Activated naive CD4-positive, alpha-beta T cell treated with anti-CD3 and anti-CD28 coated beads, Interleukin-2, amount 10 ng/mL, durations not matched to agents 7 days and 5 days (primary cell): ENCODE measurements around the gene CCR3.
A peak's percentile ranks its signal among the peaks of the same experiment; 100 is the strongest.

ENCODE experiments used
- CTCF ChIA-PET: fragments of 350-600 bp; sonication (Branson Sonifier 250); formaldehyde crosslinking; loops from one replicate; lab custom pipeline; 2021; ENCODE audit warnings: antibody characterized with exemption; lab: Charles Lee
- DNase-seq: peaks from one replicate; pipeline ENCODE4 v3.0.0-alpha.2; 2020
- H3K27ac Mint-ChIP-seq: one replicate; pipeline ENCODE4 v1.8.0; 2021; ENCODE audit warnings: mild to moderate bottlenecking, moderate library complexity, mixed read lengths
- H3K27me3 Mint-ChIP-seq: one replicate; pipeline ENCODE4 v1.8.0; 2021; ENCODE audit warnings: mild to moderate bottlenecking, mixed read lengths
- H3K36me3 Mint-ChIP-seq: one replicate; pipeline ENCODE4 v1.8.0; 2021; ENCODE audit warnings: mixed read lengths
- H3K4me1 Mint-ChIP-seq: one replicate; pipeline ENCODE4 v1.8.0; 2021; ENCODE audit warnings: mixed read lengths
- H3K4me3 Mint-ChIP-seq: one replicate; pipeline ENCODE4 v1.8.0; 2021; ENCODE audit warnings: mild to moderate bottlenecking, moderate library complexity, mixed read lengths
- H3K9me3 Mint-ChIP-seq: one replicate; pipeline ENCODE4 v1.8.0; 2021; ENCODE audit warnings: mixed read lengths

Gene CCR3

GRCh38 chr3:46285931-46286619 lies 43.8 kb downstream of the CCR3 start:
- peak overlapping the region; percentile 93 for H3K27ac Mint-ChIP-seq
- no peak overlapping the region for H3K4me3 Mint-ChIP-seq
- H3K4me1 Mint-ChIP-seq = peaks cover 80% of the 10 kb centered on the region
- peaks cover 12% of the 10 kb centered on the region for H3K36me3 Mint-ChIP-seq
- DNase-seq = no peak
- peaks cover 5% of the 10 kb centered on the region for H3K9me3 Mint-ChIP-seq
- no peaks in the 10 kb centered on the region for H3K27me3 Mint-ChIP-seq
- CTCF ChIA-PET = interaction anchor here (1.5 to 3.7 kb wide), 4 partner anchors 9 to 92 kb away, joined by 4 to 36 read pairs (median 10); partner anchors contain the start of gene CCR5

GRCh38 chr3:46286947-46287565 lies 44.8 kb downstream of the CCR3 start:
- peaks cover 12% of the 10 kb centered on the region for H3K36me3 Mint-ChIP-seq
- H3K4me3 Mint-ChIP-seq = no peak overlapping the region
- CTCF ChIA-PET = interaction anchor here (1.0 kb wide), 1 partner anchor 12 kb away, joined by 3 read pairs; no protein-coding TSS in a partner anchor
- peaks cover 75% of the 10 kb centered on the region for H3K4me1 Mint-ChIP-seq
- H3K27me3 Mint-ChIP-seq = no peaks in the 10 kb centered on the region
- H3K27ac Mint-ChIP-seq = no peak overlapping the region
- peaks cover 5% of the 10 kb centered on the region for H3K9me3 Mint-ChIP-seq
- no peak for DNase-seq

GRCh38 chr3:46289551-46289950 lies 47.3 kb downstream of the CCR3 start:
- H3K4me1 Mint-ChIP-seq = peaks cover 72% of the 10 kb centered on the region
- DNase-seq = no peak
- peaks cover 9% of the 10 kb centered on the region for H3K36me3 Mint-ChIP-seq
- H3K9me3 Mint-ChIP-seq = peaks cover 2% of the 10 kb centered on the region
- H3K27me3 Mint-ChIP-seq = no peaks in the 10 kb centered on the region
- no peak overlapping the region for H3K27ac Mint-ChIP-seq
- no peak overlapping the region for H3K4me3 Mint-ChIP-seq
- CTCF ChIA-PET = interaction anchor here (1.3 kb wide), 1 partner anchor 9 kb away, joined by 4 read pairs; no protein-coding TSS in a partner anchor

- peaks cover 2% of the 10 kb centered on the region for H3K9me3 Mint-ChIP-seq
- H3K36me3 Mint-ChIP-seq = peaks cover 9% of the 10 kb centered on the region
- H3K27me3 Mint-ChIP-seq = no peaks in the 10 kb centered on the region
- H3K27ac Mint-ChIP-seq = no peak overlapping the region
- CTCF ChIA-PET = interaction anchor here (1.3 kb wide), 1 partner anchor 9 kb away, joined by 4 read pairs; no protein-coding TSS in a partner anchor
- peaks cover 72% of the 10 kb centered on the region for H3K4me1 Mint-ChIP-seq
- H3K4me3 Mint-ChIP-seq = no peak overlapping the region
- DNase-seq = no peak
These were observed 47.7 kb downstream of the CCR3 start for GRCh38 chr3:46289966-46290365.

- H3K27ac Mint-ChIP-seq = no peak overlapping the region
These were observed 48.8 kb downstream of the CCR3 start for GRCh38 chr3:46291046-46291445.

GRCh38 chr3:46293035-46293724 lies 50.9 kb downstream of the CCR3 start:
- Mint-ChIP-seq H3K27me3 (no peaks in the 10 kb centered on the region), H3K36me3 (peaks cover 14% of the 10 kb centered on the region)
- CTCF ChIA-PET = interaction anchor here (0.7 to 5.6 kb wide), 7 partner anchors 17 to 85 kb away, joined by 3 to 55 read pairs (median 5); partner anchors contain the start of genes CCR2 and CCR5

More at GRCh38 chr3:46291046-46291445, 48.8 kb downstream of the CCR3 start:
- Mint-ChIP-seq H3K9me3 (peaks cover 2% of the 10 kb centered on the region), H3K4me1 (peaks cover 67% of the 10 kb centered on the region), H3K36me3 (peaks cover 9% of the 10 kb centered on the region), H3K27me3 (no peaks in the 10 kb centered on the region), H3K4me3 (no peak overlapping the region)
- CTCF ChIA-PET = interaction anchor here (0.9 kb wide), 1 partner anchor 77 kb away, joined by 5 read pairs; no protein-coding TSS in a partner anchor
- DNase-seq = no peak

GRCh38 chr3:46293991-46294833 lies 52.0 kb downstream of the CCR3 start:
- CTCF ChIA-PET = interaction anchor here (0.9 to 5.6 kb wide), 6 partner anchors 9 to 84 kb away, joined by 3 to 55 read pairs (median 6); partner anchors contain the start of gene CCR5
- peak; percentile 32 for DNase-seq
- Mint-ChIP-seq H3K36me3 (peaks cover 14% of the 10 kb centered on the region), H3K27me3 (no peaks in the 10 kb centered on the region), H3K27ac (peak overlapping the region; percentile 81), H3K4me1 (peaks cover 79% of the 10 kb centered on the region), H3K4me3 (no peak overlapping the region), H3K9me3 (no peaks in the 10 kb centered on the region)

More at GRCh38 chr3:46293035-46293724, 50.9 kb downstream of the CCR3 start:
- no peak for DNase-seq
- Mint-ChIP-seq H3K27ac (peak overlapping the region; percentile 81), H3K4me3 (no peak overlapping the region), H3K4me1 (peaks cover 74% of the 10 kb centered on the region), H3K9me3 (no peaks in the 10 kb centered on the region)

GRCh38 chr3:46296826-46297225 lies 54.6 kb downstream of the CCR3 start:
- Mint-ChIP-seq H3K36me3 (peaks cover 18% of the 10 kb centered on the region), H3K27ac (peak overlapping the region; percentile 58), H3K27me3 (no peaks in the 10 kb centered on the region), H3K4me1 (peaks cover 91% of the 10 kb centered on the region), H3K4me3 (no peak overlapping the region), H3K9me3 (peaks cover 2% of the 10 kb centered on the region)
- no peak for DNase-seq
- CTCF ChIA-PET = interaction anchor here (4.6 to 5.6 kb wide), 2 partner anchors 20 to 73 kb away, joined by 20 to 55 read pairs; partner anchors contain the start of gene CCR5

GRCh38 chr3:46297658-46298423 lies 55.6 kb downstream of the CCR3 start:
- Mint-ChIP-seq H3K4me3 (peak overlapping the region; percentile 17), H3K4me1 (peaks cover 93% of the 10 kb centered on the region), H3K27ac (peak overlapping the region; percentile 92), H3K27me3 (no peaks in the 10 kb centered on the region), H3K9me3 (peaks cover 2% of the 10 kb centered on the region), H3K36me3 (peaks cover 22% of the 10 kb centered on the region)
- DNase-seq = no peak
- CTCF ChIA-PET = interaction anchor here (1.0 to 5.6 kb wide), 6 partner anchors 11 to 90 kb away, joined by 3 to 55 read pairs (median 16); partner anchors contain the start of gene CCR5

- Mint-ChIP-seq H3K36me3 (peaks cover 22% of the 10 kb centered on the region), H3K9me3 (peaks cover 2% of the 10 kb centered on the region), H3K27ac (peak overlapping the region; percentile 92), H3K4me1 (peaks cover 85% of the 10 kb centered on the region), H3K27me3 (peaks cover 4% of the 10 kb centered on the region), H3K4me3 (no peak overlapping the region)
- peak; percentile 35 for DNase-seq
- CTCF ChIA-PET = interaction anchor here (0.7 to 3.2 kb wide), 11 partner anchors 9 to 92 kb away, joined by 3 to 36 read pairs (median 4); partner anchors contain the start of gene CCR5
These were observed 56.8 kb downstream of the CCR3 start for GRCh38 chr3:46298871-46299607.

- Mint-ChIP-seq H3K4me3 (peak overlapping the region; percentile 6), H3K4me1 (peaks cover 81% of the 10 kb centered on the region), H3K27ac (peak overlapping the region; percentile 92), H3K9me3 (peaks cover 2% of the 10 kb centered on the region), H3K36me3 (peaks cover 23% of the 10 kb centered on the region), H3K27me3 (peaks cover 4% of the 10 kb centered on the region)
- CTCF ChIA-PET = interaction anchor here (0.6 to 3.2 kb wide), 9 partner anchors 20 to 187 kb away, joined by 3 to 36 read pairs (median 4); partner anchors contain the start of genes CCR1 and CCR5
- no peak for DNase-seq
These were observed 57.6 kb downstream of the CCR3 start for GRCh38 chr3:46299608-46300460.
